ENCODE measurements around the gene SLC35F4. TPM values are rescaled to one million over a fixed set of nuclear protein-coding genes. Genes with fewer than 3 reads are reported as not detected.
A peak's percentile ranks its signal among the peaks of the same experiment; 100 is the strongest.

The SLC35F4 gene
- total RNA-seq, 6 experiments from 2014 or later, result not detected

- Mint-ChIP-seq H3K27me3 (ENCODE audit: insufficient read depth) (no peaks in the 10 kb centered on the region), H3K27ac (no peak overlapping the region), H3K4me3 (no peak overlapping the region), H3K4me1 (ENCODE audit: low read depth) (no peaks in the 10 kb centered on the region), H3K36me3 (ENCODE audit: low read depth) (no peaks in the 10 kb centered on the region), H3K9me3 (peaks cover 11% of the 10 kb centered on the region; the same call in 1 of the 2 replicates)
- DNase-seq, result no peak
- TF ChIP-seq CTCF (IDR thresholded peaks at IDR 0.05), result no peak
These were observed 23.4 kb upstream of the SLC35F4 start for GRCh38 chr14:57889245-57889644.

- Mint-ChIP-seq H3K27ac (no peak overlapping the region), H3K4me1 (ENCODE audit: low read depth) (no peaks in the 10 kb centered on the region), H3K36me3 (ENCODE audit: low read depth) (no peaks in the 10 kb centered on the region), H3K9me3 (no peaks in the 10 kb centered on the region; the same call in 1 of the 2 replicates), H3K27me3 (ENCODE audit: insufficient read depth) (no peaks in the 10 kb centered on the region), H3K4me3 (no peak overlapping the region)
- no peak for DNase-seq
- TF ChIP-seq CTCF (IDR thresholded peaks at IDR 0.05), result peak; percentile 59
These were observed 18.3 kb upstream of the SLC35F4 start for GRCh38 chr14:57884175-57884574.

GRCh38 chr14:57883061-57883460 lies 17.2 kb upstream of the SLC35F4 start:
- TF ChIP-seq CTCF (IDR thresholded peaks at IDR 0.05), result no peak
- H3K4me1 Mint-ChIP-seq (ENCODE audit: low read depth), result no peaks in the 10 kb centered on the region
- no peaks in the 10 kb centered on the region for H3K36me3 Mint-ChIP-seq (ENCODE audit: low read depth)
- no peaks in the 10 kb centered on the region for H3K27me3 Mint-ChIP-seq (ENCODE audit: insufficient read depth)
- H3K9me3 Mint-ChIP-seq, result peaks cover 6% of the 10 kb centered on the region
- no peak overlapping the region for H3K27ac Mint-ChIP-seq
- no peak overlapping the region for H3K4me3 Mint-ChIP-seq
- DNase-seq, result no peak

- H3K27me3 Mint-ChIP-seq (ENCODE audit: insufficient read depth), result no peaks in the 10 kb centered on the region
- H3K36me3 Mint-ChIP-seq (ENCODE audit: low read depth), result no peaks in the 10 kb centered on the region
- no peak overlapping the region for H3K4me3 Mint-ChIP-seq
- H3K9me3 Mint-ChIP-seq, result peaks cover 15% of the 10 kb centered on the region
- H3K4me1 Mint-ChIP-seq (ENCODE audit: low read depth), result no peaks in the 10 kb centered on the region
- H3K27ac Mint-ChIP-seq, result no peak overlapping the region
- no peak for DNase-seq
- no peak for TF ChIP-seq CTCF (IDR thresholded peaks at IDR 0.05)
These were observed 13.6 kb upstream of the SLC35F4 start for GRCh38 chr14:57879516-57879915.

GRCh38 chr14:57875985-57876384 lies 10.1 kb upstream of the SLC35F4 start:
- Mint-ChIP-seq H3K9me3 (peaks cover 15% of the 10 kb centered on the region), H3K27me3 (ENCODE audit: insufficient read depth) (no peaks in the 10 kb centered on the region), H3K4me1 (ENCODE audit: low read depth) (no peaks in the 10 kb centered on the region), H3K4me3 (no peak overlapping the region), H3K36me3 (ENCODE audit: low read depth) (no peaks in the 10 kb centered on the region), H3K27ac (no peak overlapping the region)
- no peak for TF ChIP-seq CTCF (IDR thresholded peaks at IDR 0.05)
- DNase-seq, result no peak

- Mint-ChIP-seq H3K4me1 (ENCODE audit: low read depth) (no peaks in the 10 kb centered on the region), H3K36me3 (ENCODE audit: low read depth) (no peaks in the 10 kb centered on the region), H3K27me3 (ENCODE audit: insufficient read depth) (no peaks in the 10 kb centered on the region; the same call in 1 of the 2 replicates), H3K9me3 (peaks cover 15% of the 10 kb centered on the region), H3K4me3 (no peak overlapping the region), H3K27ac (no peak overlapping the region)
- DNase-seq, result no peak
- no peak for TF ChIP-seq CTCF (IDR thresholded peaks at IDR 0.05)
These were observed 9.4 kb upstream of the SLC35F4 start for GRCh38 chr14:57875296-57875695.
